ENCODE measurements around the gene NFKBIE.

- TF ChIP-seq YY1 (IDR thresholded peaks at IDR 0.05; ENCODE audit: extremely low read depth, insufficient replicate concordance, low read depth, low read length): peak; percentile 26
- no peak for TF ChIP-seq CTCF (IDR thresholded peaks at IDR 0.05 in 2 of 3, conservative IDR thresholded peaks at IDR 0.05 in 1 of 3; ENCODE audit: borderline replicate concordance in 1 of 3, insufficient read depth in 1 of 3, low read depth in 2 of 3, low read length in 2 of 3)
- no peak for TF ChIP-seq POLR2A (IDR thresholded peaks at IDR 0.05; ENCODE audit: borderline replicate concordance, extremely low read depth, insufficient read depth, insufficient read length)
- no peak for TF ChIP-seq ELF1 (IDR thresholded peaks at IDR 0.05; ENCODE audit: borderline replicate concordance, low read depth)
- no peak for TF ChIP-seq EZH2 (IDR thresholded peaks at IDR 0.05)
- no peak for TF ChIP-seq ATF3 (IDR thresholded peaks at IDR 0.05)
- TF ChIP-seq ZBTB33 (IDR thresholded peaks at IDR 0.05; ENCODE audit: extremely low read depth, insufficient replicate concordance, low read length): no peak
- no peak for TF ChIP-seq TCF7L2 (IDR thresholded peaks at IDR 0.05; ENCODE audit: borderline replicate concordance, extremely low read depth, insufficient read depth, insufficient read length)
- TF ChIP-seq EGR1 (IDR thresholded peaks at IDR 0.05; ENCODE audit: low read depth): no peak
- TF ChIP-seq JUND (IDR thresholded peaks at IDR 0.05): no peak
- TF ChIP-seq POLR2AphosphoS5 (IDR thresholded peaks at IDR 0.05; ENCODE audit: low read depth, low read length): no peak
- no peak for TF ChIP-seq EZH2phosphoT487 (IDR thresholded peaks at IDR 0.05; ENCODE audit: borderline replicate concordance)
- TF ChIP-seq FOSL1 (IDR thresholded peaks at IDR 0.05; ENCODE audit: low read depth): no peak
Measured at GRCh38 chr6:44247338-44248302, 17.7 kb downstream of the NFKBIE start.

All from HCT116 (cell line).